H1 (cell line): ENCODE results near the gene PKP1. TPM values are rescaled to one million over a fixed set of nuclear protein-coding genes. Genes with fewer than 3 reads are reported as not detected.

Source experiments
- CTCF ChIA-PET: fragments of 300-600 bp; sonication (Branson Sonifier 250); formaldehyde crosslinking; loops from one replicate; lab custom pipeline; 2021; ENCODE audit not compliant: partially characterized antibody; lab: Charles Lee
- POLR2A ChIA-PET: fragments of 300-600 bp; sonication (Branson Sonifier 250); formaldehyde crosslinking; loops from one replicate; lab custom pipeline; 2021; ENCODE audit warnings: inconsistent platforms; ENCODE audit not compliant: partially characterized antibody; lab: Charles Lee
- DNase-seq, 2 experiments: peaks; one replicate each; pipeline versions ENCODE4 v3.0.0 to v3.0.0-alpha.2; 2010 to 2022; ENCODE audit warnings: low spot score in 2 of 2, low read depth in 1 of 2, mixed read lengths in 1 of 2
- FAIRE-seq: peaks from 2 replicates; lab custom pipeline; 2011; peaks lifted over from hg19 to GRCh38; lab: Jason Lieb, UNC
- H2AFZ ChIP-seq: 2 replicates; pipeline ENCODE4 v1.8.1; 2012; ENCODE audit warnings: low read length, inconsistent platforms
- H2AK5ac ChIP-seq: 2 replicates; pipeline ENCODE4 v1.6.1; 2013; ENCODE audit warnings: low read depth, low read length
- H2BK120ac ChIP-seq: replicated peaks from 2 replicates; pipeline ENCODE3; 2013; ENCODE audit warnings: low read depth, low read length, inconsistent platforms
- H2BK12ac ChIP-seq: 2 replicates; pipeline ENCODE4 v1.6.1; 2013; ENCODE audit warnings: low read depth, low read length
- H2BK15ac ChIP-seq: 2 replicates; pipeline ENCODE4 v1.6.1; 2013; ENCODE audit warnings: low read length
- H2BK20ac ChIP-seq: 2 replicates; pipeline ENCODE4 v1.6.1; 2013; ENCODE audit warnings: low read length
- H2BK5ac ChIP-seq: 2 replicates; pipeline ENCODE4 v1.6.1; 2013; ENCODE audit warnings: low read depth, low read length
- H3K14ac ChIP-seq: 2 replicates; pipeline ENCODE4 v1.6.1; 2013; ENCODE audit warnings: inconsistent platforms; ENCODE audit not compliant: insufficient read length
- H3K18ac ChIP-seq: 2 replicates; pipeline ENCODE4 v1.6.1; 2013; ENCODE audit warnings: low read length; ENCODE audit errors: extremely low read depth
- H3K23ac ChIP-seq: 2 replicates; pipeline ENCODE4 v1.6.1; 2013; ENCODE audit warnings: inconsistent platforms; ENCODE audit not compliant: insufficient read length
- H3K23me2 ChIP-seq: 2 replicates; pipeline ENCODE4 v1.6.1; 2013; ENCODE audit warnings: low read depth, low read length
- H3K27ac ChIP-seq: 2 replicates; pipeline ENCODE4 v1.6.1; 2011; ENCODE audit warnings: low read depth, low read length, inconsistent platforms
- H3K27me3 ChIP-seq, 4 experiments: replicated peaks in 1 of 4; 1 replicate in 1 of 4; 2 replicates in 3 of 4; pipeline versions ENCODE4 v1.6.1 to v1.8.1; 2011 to 2013; ENCODE audit warnings: low read length in 3 of 4, mild to moderate bottlenecking in 3 of 4, inconsistent platforms in 2 of 4, mixed read lengths in 2 of 4, moderate library complexity in 1 of 4; ENCODE audit not compliant: control insufficient read depth in 3 of 4, insufficient read depth in 3 of 4; ENCODE audit errors: extremely low read depth in 1 of 4
- H3K36me3 ChIP-seq, 4 experiments: 2 replicates each; pipeline versions ENCODE4 v1.6.1 to v1.8.1; 2011 to 2013; ENCODE audit warnings: mild to moderate bottlenecking in 4 of 4, low read length in 3 of 4, moderate library complexity in 2 of 4, control low read depth in 1 of 4, inconsistent platforms in 1 of 4; ENCODE audit not compliant: insufficient read depth in 4 of 4, control insufficient read depth in 2 of 4
- H3K4ac ChIP-seq: replicated peaks from 2 replicates; pipeline ENCODE3; 2013; ENCODE audit warnings: low read length, low read depth, mixed read lengths, inconsistent platforms; ENCODE audit not compliant: insufficient read length
- H3K4me1 ChIP-seq, 4 experiments: replicated peaks in 1 of 4; 1 replicate in 1 of 4; 2 replicates in 3 of 4; pipeline versions ENCODE4 v1.6.1 to v1.8.1; 2011 to 2013; ENCODE audit warnings: low read length in 3 of 4, inconsistent platforms in 2 of 4, mixed read lengths in 1 of 4; ENCODE audit not compliant: insufficient read depth in 4 of 4, control insufficient read depth in 3 of 4
- H3K4me2 ChIP-seq, 2 experiments: 2 replicates each; pipeline versions ENCODE4 v1.6.1 to v1.8.1; 2011 to 2013; ENCODE audit warnings: low read depth in 2 of 2, low read length in 2 of 2, control low read depth in 1 of 2, inconsistent platforms in 1 of 2, mild to moderate bottlenecking in 1 of 2; ENCODE audit not compliant: insufficient read depth in 1 of 2
- H3K4me3 ChIP-seq, 4 experiments: fragments of 200-600, 300-600 bp in 1 of 4; sonication (generic), shearing (Covaris generic), sonication (Bioruptor Twin) in 1 of 4; 2 replicates each; pipeline versions ENCODE4 v1.5.1 to v1.8.1; 2011 to 2016; ENCODE audit warnings: low read length in 4 of 4, low read depth in 3 of 4, control low read depth in 2 of 4, inconsistent platforms in 2 of 4, mild to moderate bottlenecking in 2 of 4, mixed read lengths in 1 of 4, moderate library complexity in 1 of 4; ENCODE audit not compliant: insufficient read depth in 2 of 4; ENCODE audit errors: extremely low read depth in 1 of 4
- H3K56ac ChIP-seq: replicated peaks from 2 replicates; pipeline ENCODE3; 2013; ENCODE audit warnings: low read depth, mild to moderate bottlenecking, mixed read lengths, low read length, inconsistent platforms; ENCODE audit not compliant: insufficient read length
- H3K79me1 ChIP-seq: 2 replicates; pipeline ENCODE4 v1.6.1; 2013; ENCODE audit warnings: low read depth, low read length, control low read depth
- H3K79me2 ChIP-seq, 2 experiments: 2 replicates each; pipeline versions ENCODE4 v1.6.1 to v1.8.1; 2012 to 2013; ENCODE audit warnings: low read length in 2 of 2, mild to moderate bottlenecking in 2 of 2, inconsistent platforms in 1 of 2; ENCODE audit not compliant: insufficient read depth in 2 of 2, control insufficient read depth in 1 of 2
- H3K9ac ChIP-seq, 4 experiments: replicated peaks in 1 of 4; 1 replicate in 1 of 4; 2 replicates in 3 of 4; pipeline versions ENCODE4 v1.6.1 to v1.8.1; 2011 to 2013; ENCODE audit warnings: low read depth in 3 of 4, low read length in 3 of 4, control low read depth in 2 of 4, mild to moderate bottlenecking in 2 of 4, moderate library complexity in 2 of 4, inconsistent platforms in 1 of 4; ENCODE audit errors: extremely low read depth in 1 of 4
- H3K9me3 ChIP-seq, 2 experiments: 2 replicates each; pipeline versions ENCODE4 v1.6.1 to v1.8.1; 2012 to 2013; ENCODE audit warnings: mild to moderate bottlenecking in 2 of 2, moderate library complexity in 2 of 2, control low read depth in 1 of 2, inconsistent platforms in 1 of 2, low read depth in 1 of 2, low read length in 1 of 2, mixed read lengths in 1 of 2; ENCODE audit not compliant: insufficient read depth in 2 of 2
- H4K20me1 ChIP-seq, 2 experiments: replicated peaks in 1 of 2; 2 replicates each; pipeline versions ENCODE3 to v1.8.1; 2011 to 2013; ENCODE audit warnings: inconsistent platforms in 2 of 2, low read length in 2 of 2, mild to moderate bottlenecking in 1 of 2; ENCODE audit not compliant: insufficient read depth in 2 of 2, control insufficient read depth in 1 of 2
- H4K5ac ChIP-seq: 2 replicates; pipeline ENCODE4 v1.6.1; 2013; ENCODE audit warnings: low read length, low read depth, mixed read lengths, inconsistent platforms; ENCODE audit not compliant: insufficient read length
- H4K8ac ChIP-seq: 2 replicates; pipeline ENCODE4 v1.8.0; 2013; ENCODE audit warnings: mild to moderate bottlenecking, moderate library complexity, low read length, inconsistent platforms; ENCODE audit not compliant: insufficient read depth; ENCODE audit errors: extremely low read depth
- H4K91ac ChIP-seq: replicated peaks from 2 replicates; pipeline ENCODE3; 2013; ENCODE audit warnings: low read length, mixed read lengths, inconsistent platforms; ENCODE audit not compliant: insufficient read length
- EP300 ChIP-seq, 2 experiments: IDR thresholded peaks; 1 replicate in 1 of 2; 2 replicates in 1 of 2; pipeline ENCODE4 v1.6.1; 2011 to 2012; ENCODE audit warnings: low read depth in 2 of 2, low read length in 2 of 2, mild to moderate bottlenecking in 2 of 2, borderline replicate concordance in 1 of 2, inconsistent platforms in 1 of 2, moderate library complexity in 1 of 2
- FOSL1 ChIP-seq: IDR thresholded peaks from 2 replicates; pipeline ENCODE4 v1.6.1; 2011; ENCODE audit warnings: mild to moderate bottlenecking, low read depth, low read length, moderate library complexity; ENCODE audit not compliant: insufficient read depth
- HDAC6 ChIP-seq: IDR thresholded peaks from one replicate; pipeline ENCODE4 v1.7.1; 2012; ENCODE audit warnings: low read depth, mild to moderate bottlenecking, inconsistent platforms, low read length, moderate library complexity
- RNF2 ChIP-seq: fragments of 200-900, 300-1000 bp; sonication (generic); IDR thresholded peaks from 2 replicates; pipeline ENCODE4 v1.7.1; 2016; ENCODE audit warnings: borderline replicate concordance, low read depth, mild to moderate bottlenecking, antibody characterized with exemption, low read length; ENCODE audit not compliant: poor library complexity, severe bottlenecking; ENCODE audit errors: missing control alignments
- RXRA ChIP-seq: IDR thresholded peaks from 2 replicates; pipeline ENCODE4 v1.6.1; 2011; ENCODE audit warnings: low read depth, mild to moderate bottlenecking, low read length, moderate library complexity; ENCODE audit not compliant: insufficient read depth
- SIX5 ChIP-seq: IDR thresholded peaks from 2 replicates; pipeline ENCODE4 v1.6.1; 2011; ENCODE audit warnings: mild to moderate bottlenecking, low read depth, low read length
- TCF12 ChIP-seq: IDR thresholded peaks from 2 replicates; pipeline ENCODE4 v1.6.1; 2011; ENCODE audit warnings: low read depth, mild to moderate bottlenecking, low read length
- USF2 ChIP-seq: IDR thresholded peaks from 2 replicates; pipeline ENCODE4 v1.6.1; 2011; ENCODE audit warnings: low read length, improper control_type of control experiment
- WGBS, 2 experiments: shearing (Covaris generic) in 1 of 2; methylation state at CpG; one replicate each; pipeline versions ENCODE4 v1.1.6 to v1.1.7; 2013 to 2015; ENCODE audit warnings: low lambda C conversion rate in 2 of 2, mixed read lengths in 2 of 2, inconsistent platforms in 1 of 2, low coverage in 1 of 2, missing lambda C conversion rate in 1 of 2; ENCODE audit not compliant: insufficient replicate concordance in 2 of 2, insufficient coverage in 1 of 2, insufficient read length in 1 of 2; ENCODE audit errors: extremely low coverage in 1 of 2, missing lambda C conversion rate in 1 of 2; 5-methylcytosine and 5-hydroxymethylcytosine counted together
- polyA plus RNA-seq, 7 experiments: library from polyadenylated mRNA; depleted of rRNA in 3 of 7; stranded (reverse) in 5 of 7; unstranded in 2 of 7; fragments of >200 nt in 5 of 7; fragments of 200-250 nt in 2 of 7; gene quantifications; 1 replicate in 5 of 7; 2 replicates in 1 of 7; 4 replicates in 1 of 7; pipeline versions ENCODE4 v1.2.1 to v1.2.3, GENCODE V29; 2011 to 2013; ENCODE audit warnings: missing spikeins in 2 of 7, mixed read lengths in 2 of 7
- total RNA-seq: library from RNA; stranded (reverse); fragmentation: NEBNext Ultra II Directional; extraction: Animal tissue kit (Norgen Biotek cat#: 25700); gene quantifications from 2 replicates; pipeline ENCODE4 v1.2.1, GENCODE V29; 2021

Gene PKP1
- total and polyA plus RNA-seq, 2 of the 8 experiments (the other 6 are each of a cell fraction or from before 2014, with no cell fraction given), result 0.21 to 0.95 TPM

GRCh38 chr1:201332616-201333335, 49.5 kb downstream of the PKP1 start:
- Histone ChIP-seq H3K79me2 (no peaks in the 10 kb centered on the region), H2BK20ac (no peak overlapping the region; the same call in 1 of the 2 replicates), H3K27ac (no peak overlapping the region), H3K4me2 (no peak overlapping the region), H4K5ac (no peak overlapping the region), H3K36me3 (no peaks in the 10 kb centered on the region), H2AFZ (no peak overlapping the region), H3K56ac (no peak overlapping the region), H3K4ac (no peak overlapping the region), H2BK15ac (no peak overlapping the region), H3K23me2 (no peaks in the 10 kb centered on the region; the same call in 1 of the 2 replicates), H3K79me1 (no peaks in the 10 kb centered on the region; the same call in 1 of the 2 replicates), H2BK120ac (no peak overlapping the region), H2BK5ac (no peak overlapping the region), H3K23ac (no peak overlapping the region), H3K9me3 (no peaks in the 10 kb centered on the region), H3K18ac (no peak overlapping the region), H3K27me3 (no peaks in the 10 kb centered on the region; a peak in 1 of 7 replicates), H3K4me1 (no peaks in the 10 kb centered on the region; a peak in 1 of 7 replicates), H3K14ac (no peak overlapping the region), H3K9ac (no peak overlapping the region), H2AK5ac (no peak overlapping the region), H2BK12ac (no peak overlapping the region), H4K20me1 (no peaks in the 10 kb centered on the region), H3K4me3 (no peak overlapping the region), H4K8ac (no peak overlapping the region), H4K91ac (no peak overlapping the region)
- DNase-seq (no peak), FAIRE-seq (no peak)
- WGBS, 2 experiments, result 89% methylated on average over 9 of the region's 10 CpGs; no CpG with 5 or more reads in 1 of the 2 experiments
- ChIA-PET POLR2A (interaction anchor here (1.3 kb wide), 1 partner anchor 14 kb away, joined by 4 read pairs; no protein-coding TSS in a partner anchor), CTCF (interaction anchor here (0.9 to 2.8 kb wide), 6 partner anchors 8 to 78 kb away, joined by 3 to 18 read pairs (median 4); no protein-coding TSS in a partner anchor)
- TF ChIP-seq HDAC6 (no peak), RXRA (no peak), RNF2 (no peak), EP300 (IDR thresholded peaks at IDR 0.05; ENCODE audit: borderline replicate concordance in 1 of 2, low read depth in 2 of 2, low read length in 2 of 2) (no peak), TCF12 (no peak), FOSL1 (no peak), USF2 (no peak), SIX5 (no peak)
